ENCODE data around the gene CYP2D6. TPM values are rescaled to one million over a fixed set of nuclear protein-coding genes. Genes with fewer than 3 reads are reported as not detected.
A peak's percentile ranks its signal among the peaks of the same experiment; 100 is the strongest.
"Not testable (repeated sequence)": the region's sequence is repeated elsewhere in the genome, so short reads cannot be mapped to it uniquely, and the experiment has no call there.

CYP2D6 gene
- total and polyA plus RNA-seq, 8 donors = 0.72 to 22.8 (median 3.4) TPM

- TF ChIP-seq EP300 (IDR thresholded peaks at IDR 0.05) (no peak), POLR2A (IDR thresholded peaks at IDR 0.05) (no peak), CTCF (IDR thresholded peaks at IDR 0.05) (no peak)
- no peaks in the 10 kb centered on the region for H3K4me1 ChIP-seq
- 78 to 86% (median 83%) methylated on average over 18 of the region's 18 CpGs for WGBS, 5 donors
- intact Hi-C loops (cut with DNase I; ENCODE audit: low total_unique reads) = loop anchor here (10.0 kb wide), 1 partner anchor 326 kb away; the partner anchor contains the start of gene NFAM1
- no peak overlapping the region for H3K27ac ChIP-seq
- no peak for DNase-seq
- H3K27me3 ChIP-seq = no peaks in the 10 kb centered on the region
- H3K4me3 ChIP-seq = no peak overlapping the region
- H3K9me3 ChIP-seq = peaks cover 8 to 13% (median 11%) of the 10 kb centered on the region in 4 donors
- H3K36me3 ChIP-seq = peaks cover 0 to 15% (median 0%) of the 10 kb centered on the region in 4 donors
Observed at GRCh38 chr22:42108848-42109247, 21.8 kb downstream of the CYP2D6 start.

GRCh38 chr22:42104332-42104860 is 26.2 kb downstream of the CYP2D6 start:
- Histone ChIP-seq H3K9me3 (peaks cover 24 to 50% (median 35%) of the 10 kb centered on the region in 4 donors), H3K36me3 (peaks cover 0 to 42% (median 0%) of the 10 kb centered on the region in 4 donors)
- intact Hi-C loops (cut with DNase I; ENCODE audit: low total_unique reads) = loop anchor here (10.0 kb wide), 1 partner anchor 330 kb away; the partner anchor contains the start of gene NFAM1
- not testable (repeated sequence) for DNase-seq, H3K4me3 ChIP-seq, H3K27ac ChIP-seq, H3K27me3 ChIP-seq, H3K4me1 ChIP-seq
- WGBS, 5 donors = 90 to 97% (median 93%) methylated on average over 6 of the region's 6 CpGs

GRCh38 chr22:42101199-42101598 is 29.4 kb downstream of the CYP2D6 start:
- intact Hi-C loops (cut with DNase I; ENCODE audit: low total_unique reads) = loop anchor here (10.0 kb wide), 1 partner anchor 334 kb away; the partner anchor contains the start of gene NFAM1
- DNase-seq = no peak
- H3K4me3 ChIP-seq = no peak overlapping the region
- peaks cover 0 to 63% (median 5%) of the 10 kb centered on the region in 4 donors for H3K36me3 ChIP-seq
- WGBS, 5 donors = 93 to 98% (median 97%) methylated on average over 3 of the region's 3 CpGs
- peaks cover 24 to 50% (median 35%) of the 10 kb centered on the region in 4 donors for H3K9me3 ChIP-seq
- H3K27ac ChIP-seq = no peak overlapping the region
- H3K4me1 ChIP-seq = no peaks in the 10 kb centered on the region
- no peaks in the 10 kb centered on the region for H3K27me3 ChIP-seq
- TF ChIP-seq CTCF (IDR thresholded peaks at IDR 0.05) (no peak), EP300 (IDR thresholded peaks at IDR 0.05) (no peak), POLR2AphosphoS5 (IDR thresholded peaks at IDR 0.05) (no peak), POLR2A (IDR thresholded peaks at IDR 0.05) (no peak)

- Histone ChIP-seq H3K27ac (peak overlapping the region in 4 of 5 donors; percentile 97 to 99 (median 98)), H3K9me3 (no peaks in the 10 kb centered on the region), H3K27me3 (no peaks in the 10 kb centered on the region), H3K4me1 (peaks cover 20 to 40% (median 27%) of the 10 kb centered on the region in 4 donors), H3K36me3 (peaks cover 2 to 13% (median 9%) of the 10 kb centered on the region in 4 donors), H3K4me3 (peak overlapping the region; percentile 77 to 90 (median 84))
- no peak for DNase-seq
- intact Hi-C loops (cut with DNase I; ENCODE audit: low total_unique reads) = no loop called here
- 22 to 34% (median 27%) methylated on average over 7 of the region's 7 CpGs for WGBS, 5 donors
- TF ChIP-seq POLR2AphosphoS5 (IDR thresholded peaks at IDR 0.05) (no peak), CTCF (IDR thresholded peaks at IDR 0.05) (no peak), POLR2A (IDR thresholded peaks at IDR 0.05) (no peak), EP300 (IDR thresholded peaks at IDR 0.05) (no peak)
Observed at GRCh38 chr22:42091455-42091782, 39.2 kb downstream of the CYP2D6 start.
